Measurements from ENCODE around the gene WBP2. TPM values are rescaled to one million over a fixed set of nuclear protein-coding genes. Genes with fewer than 3 reads are reported as not detected.
A peak's percentile ranks its signal among the peaks of the same experiment; 100 is the strongest.

The WBP2 gene
- total and polyA plus RNA-seq, 2 of the 13 experiments (the other 11 are each of a cell fraction or from before 2014, with no cell fraction given): 29.2 to 29.5 TPM

GRCh38 chr17:75861927-75862317, 6.8 kb upstream of the WBP2 start (continued):
- no peak for TF ChIP-seq ZNF512 (CRISPR knock-in tag; IDR thresholded peaks at IDR 0.05)
- no peak for TF ChIP-seq ZNF3 (CRISPR knock-in tag; IDR thresholded peaks at IDR 0.05)
- TF ChIP-seq HNRNPH1 (optimal IDR thresholded peaks at IDR 0.05; ENCODE audit: low read depth, low read length): no peak
- no peak for TF ChIP-seq ZNF414 (CRISPR knock-in tag; IDR thresholded peaks at IDR 0.05)
- TF ChIP-seq ARID3A (IDR thresholded peaks at IDR 0.05; ENCODE audit: low read depth, low read length): no peak
- TF ChIP-seq ZNF503 (CRISPR knock-in tag; IDR thresholded peaks at IDR 0.05): no peak
- no peak for TF ChIP-seq NCOA5 (CRISPR knock-in tag; IDR thresholded peaks at IDR 0.05)
- peak; percentile 2; the same call in 1 of the 2 replicates for TF ChIP-seq CTCF (CRISPR knock-in tag; IDR thresholded peaks at IDR 0.05)
- no peak for TF ChIP-seq LCORL (IDR thresholded peaks at IDR 0.05)
- no peak for TF ChIP-seq LCORL (CRISPR knock-in tag; IDR thresholded peaks at IDR 0.05)
- TF ChIP-seq ZBTB37 (CRISPR knock-in tag; IDR thresholded peaks at IDR 0.05): no peak
- TF ChIP-seq ZNF207 (IDR thresholded peaks at IDR 0.05; ENCODE audit: borderline replicate concordance): no peak
- TF ChIP-seq HNF1B (CRISPR knock-in tag; IDR thresholded peaks at IDR 0.05): no peak
- TF ChIP-seq ZMYM4 (CRISPR knock-in tag; IDR thresholded peaks at IDR 0.05): no peak
- no peak for TF ChIP-seq ZBTB8A (CRISPR knock-in tag; IDR thresholded peaks at IDR 0.05; ENCODE audit: borderline replicate concordance, low read depth)
- no peak for TF ChIP-seq CCDC6 (CRISPR knock-in tag; IDR thresholded peaks at IDR 0.05)

Measured in HepG2 (cell line).